Measurements from ENCODE around the gene PIP5K1B. TPM values are rescaled to one million over a fixed set of nuclear protein-coding genes. Genes with fewer than 3 reads are reported as not detected.

PIP5K1B gene
- total RNA-seq, 1 experiment from 2014 or later: 2.5 TPM

DNA sequence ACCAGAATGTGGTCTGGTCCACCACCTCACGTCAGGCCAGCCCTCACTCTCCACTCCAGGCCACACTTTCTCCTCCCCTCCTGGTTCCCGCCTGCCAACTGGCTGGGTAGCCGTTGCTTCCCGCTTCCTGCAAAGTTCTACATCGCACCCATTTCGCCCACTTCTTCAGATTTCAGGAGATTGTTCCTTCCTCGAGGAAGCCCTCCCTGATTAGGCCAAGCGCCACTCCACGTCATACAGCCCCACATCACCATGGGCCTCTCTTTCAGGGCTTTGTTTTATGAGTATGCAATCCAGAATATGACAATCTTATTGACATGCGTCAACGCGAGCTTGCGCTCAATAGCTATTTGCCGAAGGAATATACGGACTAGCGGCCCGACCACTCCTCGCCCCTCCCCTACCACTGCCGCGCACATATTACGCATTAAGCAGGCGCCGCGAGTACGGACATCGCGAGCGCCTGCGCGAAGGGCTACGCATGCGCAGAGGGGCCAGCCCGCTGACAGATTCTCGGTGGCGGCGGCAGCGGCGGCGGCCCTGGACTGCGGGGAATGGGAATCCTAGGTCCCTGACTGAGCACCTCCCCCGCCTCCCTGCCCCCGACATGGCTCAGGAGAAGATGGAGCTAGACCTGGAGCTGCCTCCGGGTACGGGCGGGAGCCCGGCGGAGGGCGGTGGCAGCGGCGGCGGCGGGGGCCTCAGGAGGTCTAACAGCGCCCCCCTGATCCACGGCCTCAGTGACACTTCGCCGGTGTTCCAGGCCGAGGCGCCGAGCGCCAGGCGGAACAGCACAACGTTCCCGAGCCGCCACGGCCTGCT lies 74.7 kb downstream of the PIP5K1B start:
- Histone ChIP-seq H2BK120ac (ENCODE audit: low read depth, low read length, poor library complexity, severe bottlenecking) (no peak overlapping the region), H3K18ac (ENCODE audit: insufficient read length, low read depth, low read length) (peak overlapping the region; percentile 61), H2BK12ac (ENCODE audit: insufficient read length, low read depth, low read length) (no peak overlapping the region), H2BK15ac (ENCODE audit: low read depth, low read length) (no peak overlapping the region), H3T11ph (ENCODE audit: low read length) (no peak overlapping the region), H2AFZ (ENCODE audit: low read length) (peak overlapping the region; percentile 57), H3K56ac (ENCODE audit: insufficient read length, low read depth, low read length) (no peak overlapping the region), H3K27me3 (ENCODE audit: insufficient read depth, low read length) (no peaks in the 10 kb centered on the region), H3K27ac (ENCODE audit: insufficient read length, low read depth, low read length) (no peak overlapping the region), H2AK5ac (ENCODE audit: insufficient read length, low read length) (no peak overlapping the region), H4K5ac (ENCODE audit: insufficient read length, low read depth, low read length) (peak overlapping the region; percentile 19), H3K23me2 (ENCODE audit: insufficient read length, low read depth, low read length, poor library complexity, severe bottlenecking) (peaks cover 7% of the 10 kb centered on the region), H2BK5ac (ENCODE audit: insufficient read length, low read length) (no peak overlapping the region), H3K4me2 (ENCODE audit: insufficient read depth, insufficient read length, low read length) (peak overlapping the region; percentile 94), H3K23ac (ENCODE audit: insufficient read length, low read depth, low read length) (no peak overlapping the region), H4K91ac (ENCODE audit: insufficient read length, low read depth, low read length) (no peak overlapping the region), H3K4me1 (ENCODE audit: insufficient read depth, low read length) (peaks cover 5% of the 10 kb centered on the region; the same call in 1 of the 2 replicates), H3K14ac (ENCODE audit: insufficient read depth, low read length) (peak overlapping the region; percentile 9; the same call in 1 of the 2 replicates), H4K8ac (replicated peaks; ENCODE audit: insufficient read length, low read depth, low read length) (no peak overlapping the region), H3K79me2 (ENCODE audit: insufficient read depth, low read length) (peaks cover 4% of the 10 kb centered on the region; the same call in 1 of the 2 replicates), H4K20me1 (ENCODE audit: control insufficient read depth, insufficient read depth, insufficient read length) (no peaks in the 10 kb centered on the region), H3K4ac (ENCODE audit: low read depth, low read length) (no peak overlapping the region), H2BK20ac (ENCODE audit: low read depth, low read length, poor library complexity, severe bottlenecking) (no peak overlapping the region), H3K9ac (ENCODE audit: extremely low read depth, insufficient read length, low read length) (peak overlapping the region; percentile 74), H3K79me1 (ENCODE audit: insufficient read depth, low read depth, low read length, poor library complexity, severe bottlenecking) (no peaks in the 10 kb centered on the region), H3K9me3 (ENCODE audit: control insufficient read depth, low read depth, low read length) (no peaks in the 10 kb centered on the region)
- Mint-ChIP-seq H3K4me1 (peaks cover 6% of the 10 kb centered on the region in 2 experiments), H3K36me3 (ENCODE audit: insufficient read depth in 1 of 3, low read depth in 3 of 3) (no peaks in the 10 kb centered on the region), H3K9me3 (no peaks in the 10 kb centered on the region), H3K4me3 (no peak overlapping the region), H3K27ac (no peak overlapping the region), H3K27me3 (ENCODE audit: low read depth) (no peaks in the 10 kb centered on the region; the same call in 1 of the 2 replicates)
- TF ChIP-seq, protein P1, sequence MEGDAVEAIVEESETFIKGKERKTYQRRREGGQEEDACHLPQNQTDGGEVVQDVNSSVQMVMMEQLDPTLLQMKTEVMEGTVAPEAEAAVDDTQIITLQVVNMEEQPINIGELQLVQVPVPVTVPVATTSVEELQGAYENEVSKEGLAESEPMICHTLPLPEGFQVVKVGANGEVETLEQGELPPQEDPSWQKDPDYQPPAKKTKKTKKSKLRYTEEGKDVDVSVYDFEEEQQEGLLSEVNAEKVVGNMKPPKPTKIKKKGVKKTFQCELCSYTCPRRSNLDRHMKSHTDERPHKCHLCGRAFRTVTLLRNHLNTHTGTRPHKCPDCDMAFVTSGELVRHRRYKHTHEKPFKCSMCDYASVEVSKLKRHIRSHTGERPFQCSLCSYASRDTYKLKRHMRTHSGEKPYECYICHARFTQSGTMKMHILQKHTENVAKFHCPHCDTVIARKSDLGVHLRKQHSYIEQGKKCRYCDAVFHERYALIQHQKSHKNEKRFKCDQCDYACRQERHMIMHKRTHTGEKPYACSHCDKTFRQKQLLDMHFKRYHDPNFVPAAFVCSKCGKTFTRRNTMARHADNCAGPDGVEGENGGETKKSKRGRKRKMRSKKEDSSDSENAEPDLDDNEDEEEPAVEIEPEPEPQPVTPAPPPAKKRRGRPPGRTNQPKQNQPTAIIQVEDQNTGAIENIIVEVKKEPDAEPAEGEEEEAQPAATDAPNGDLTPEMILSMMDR (conservative IDR thresholded peaks at IDR 0.05): peak; percentile 42
- DNase-seq: peak; percentile 93
- no CpG with 5 or more reads among the region's 65 CpGs for WGBS (ENCODE audit: extremely low coverage, insufficient read length, low lambda C conversion rate)
